Measurements from ENCODE around the gene RAB18.

DNA sequence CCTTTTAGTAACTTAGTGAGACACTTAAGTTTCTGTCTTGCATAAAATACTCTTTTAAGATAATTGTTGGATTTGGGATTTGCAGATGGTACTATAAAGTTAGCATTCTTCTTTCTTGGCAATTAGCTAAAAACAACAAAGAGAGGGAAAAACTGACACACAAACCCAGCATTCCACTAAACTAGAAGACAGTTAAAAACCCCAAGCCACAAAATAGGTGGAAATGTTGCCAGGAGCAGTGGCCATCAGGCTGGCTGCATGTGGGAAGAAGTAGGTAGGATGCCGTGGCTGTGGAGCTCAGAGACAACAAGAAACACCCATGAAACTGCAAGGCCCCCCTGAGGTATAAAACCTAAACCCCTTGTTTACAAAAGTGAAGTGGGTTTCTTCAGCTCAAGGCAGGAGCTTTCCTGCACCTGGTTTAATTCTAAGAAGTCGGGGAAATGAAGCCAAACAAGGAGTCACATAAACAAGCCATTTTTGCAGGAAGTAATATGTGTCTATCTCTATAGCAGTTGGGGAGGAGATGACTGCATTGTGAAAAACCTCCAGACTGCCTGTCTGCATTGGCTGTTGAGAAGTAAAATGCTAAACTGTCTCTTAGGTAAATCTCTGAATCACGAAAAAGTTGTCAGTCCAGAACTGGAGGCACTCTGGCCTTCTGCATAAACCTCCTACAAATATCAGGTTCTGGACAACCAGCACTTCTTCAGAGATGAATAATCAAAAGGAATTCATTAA is 9.5 kb downstream of the RAB18 start:
- TF ChIP-seq ZNF274 (IDR thresholded peaks at IDR 0.05; ENCODE audit: low read depth, low read length) (no peak), YY1 (IDR thresholded peaks at IDR 0.05; ENCODE audit: insufficient read depth, insufficient read length) (no peak), SUZ12 (IDR thresholded peaks at IDR 0.05; ENCODE audit: extremely low read depth, insufficient read depth, insufficient read length) (no peak)

Measured in NT2/D1 (cell line).